GM19438 (cell line): ENCODE measurements around the gene TRAPPC3.

ENCODE experiments used
- ATAC-seq: cut with Tn5 transposase; IDR thresholded peaks from one replicate; pipeline ENCODE4 v1.9.1; 2021; ENCODE audit warnings: low read depth; ENCODE audit not compliant: unreplicated experiment

TRAPPC3 gene

GRCh38 chr1:36128126-36128904 is 21.0 kb downstream of the TRAPPC3 start:
- no peak for ATAC-seq

GRCh38 chr1:36126797-36127500 is 22.3 kb downstream of the TRAPPC3 start:
- ATAC-seq = no peak

- ATAC-seq = no peak
These were observed 23.1 kb downstream of the TRAPPC3 start for GRCh38 chr1:36126005-36126716.

- no peak for ATAC-seq
These were observed 23.9 kb downstream of the TRAPPC3 start, which contains the start of gene COL8A2 for GRCh38 chr1:36125129-36125991. COL8A2 (minus strand) TSS chr1:36125222; CDS start chr1:36100242, 24,980 bp downstream.

GRCh38 chr1:36124404-36125128 is 24.7 kb downstream of the TRAPPC3 start:
- ATAC-seq = no peak

- ATAC-seq = no peak
These were observed 25.9 kb downstream of the TRAPPC3 start for GRCh38 chr1:36123356-36123755.

- ATAC-seq = no peak
These were observed 26.9 kb downstream of the TRAPPC3 start for GRCh38 chr1:36122062-36123030.

GRCh38 chr1:36119456-36119855 is 29.8 kb downstream of the TRAPPC3 start:
- no peak for ATAC-seq

- no peak for ATAC-seq
These were observed 30.7 kb downstream of the TRAPPC3 start for GRCh38 chr1:36118447-36119204.

GRCh38 chr1:36116901-36117300 is 32.4 kb downstream of the TRAPPC3 start:
- no peak for ATAC-seq

- no peak for ATAC-seq
These were observed 33.4 kb downstream of the TRAPPC3 start for GRCh38 chr1:36115931-36116330.

- no peak for ATAC-seq
These were observed 34.1 kb downstream of the TRAPPC3 start for GRCh38 chr1:36115200-36115669.

GRCh38 chr1:36114371-36114770 is 34.9 kb downstream of the TRAPPC3 start:
- no peak for ATAC-seq

- ATAC-seq = no peak
These were observed 36.5 kb downstream of the TRAPPC3 start for GRCh38 chr1:36112823-36113222.

GRCh38 chr1:36111151-36111550 is 38.1 kb downstream of the TRAPPC3 start:
- ATAC-seq = no peak

- no peak for ATAC-seq
These were observed 40.1 kb downstream of the TRAPPC3 start for GRCh38 chr1:36109041-36109679.

GRCh38 chr1:36108314-36108713 is 41.0 kb downstream of the TRAPPC3 start:
- ATAC-seq = no peak
